OCI-LY1 (cell line): Measurements from ENCODE around the gene SLC49A3.
"Not testable (repeated sequence)": the region's sequence is repeated elsewhere in the genome, so short reads cannot be mapped to it uniquely, and the experiment has no call there.

Source experiments
- H2AFZ ChIP-seq: fragments of 200-600 bp; sonication (generic), shearing (Covaris generic); 2 replicates; pipeline ENCODE4 v1.6.0; 2014; ENCODE audit warnings: antibody characterized with exemption, mild to moderate bottlenecking, low read length
- H3F3A ChIP-seq: fragments of 200-600 bp; sonication (generic), shearing (Covaris generic); 2 replicates; pipeline ENCODE4 v1.6.0; 2014; ENCODE audit warnings: mild to moderate bottlenecking, antibody characterized with exemption, low read length, moderate library complexity; ENCODE audit not compliant: insufficient read depth
- H3K27ac ChIP-seq: fragments of 200-600 bp; sonication (generic); 2 replicates; pipeline ENCODE4 v1.5.1; 2014; ENCODE audit warnings: low read length, mixed run types, mild to moderate bottlenecking, low read depth; ENCODE audit not compliant: poor library complexity, severe bottlenecking
- H3K27me3 ChIP-seq: fragments of 200-600 bp; sonication (generic); 2 replicates; pipeline ENCODE4 v1.6.0; 2014; ENCODE audit warnings: antibody characterized with exemption, mild to moderate bottlenecking, low read length, moderate library complexity; ENCODE audit not compliant: insufficient read depth
- H3K36me3 ChIP-seq: fragments of 200-600 bp; sonication (generic); 2 replicates; pipeline ENCODE4 v1.6.1; 2014; ENCODE audit warnings: mild to moderate bottlenecking, antibody characterized with exemption, low read length, moderate library complexity, mixed read lengths; ENCODE audit not compliant: insufficient read depth
- H3K4me1 ChIP-seq: fragments of 200-600 bp; sonication (generic); 2 replicates; pipeline ENCODE4 v1.5.1; 2014; ENCODE audit warnings: mild to moderate bottlenecking, low read length, moderate library complexity; ENCODE audit not compliant: insufficient read depth, severe bottlenecking
- H3K4me2 ChIP-seq: fragments of 200-600 bp; sonication (generic), shearing (Covaris generic); 2 replicates; pipeline ENCODE4 v1.6.1; 2014; ENCODE audit warnings: low read length
- H3K4me3 ChIP-seq: fragments of 200-600 bp; sonication (generic); 2 replicates; pipeline ENCODE4 v1.5.1; 2014; ENCODE audit warnings: low read length, low read depth, mild to moderate bottlenecking, mixed read lengths; ENCODE audit not compliant: poor library complexity, severe bottlenecking
- H3K79me2 ChIP-seq: fragments of 200-600 bp; shearing (Covaris generic); 2 replicates; pipeline ENCODE4 v1.6.1; 2016; ENCODE audit warnings: mixed run types, low read length, mixed read lengths; ENCODE audit not compliant: insufficient read depth
- H3K9ac ChIP-seq: fragments of 200-600 bp; sonication (generic), shearing (Covaris generic); 2 replicates; pipeline ENCODE4 v1.6.1; 2014; ENCODE audit warnings: mild to moderate bottlenecking, low read length, mixed read lengths
- H3K9me2 ChIP-seq: fragments of 200-600 bp; sonication (generic), shearing (Covaris generic); 2 replicates; pipeline ENCODE4 v1.6.1; 2014; ENCODE audit warnings: low read depth, mild to moderate bottlenecking, low read length, mixed read lengths
- H3K9me3 ChIP-seq: fragments of 200-600 bp; shearing (Covaris generic); 2 replicates; pipeline ENCODE4 v1.6.1; 2014; ENCODE audit warnings: low read length, mixed read lengths
- H4K20me1 ChIP-seq: fragments of 200-600 bp; sonication (generic), shearing (Covaris generic); 2 replicates; pipeline ENCODE4 v1.6.0; 2016; ENCODE audit warnings: mild to moderate bottlenecking, low read length; ENCODE audit not compliant: insufficient read depth
- EZH2 ChIP-seq: fragments of 200-600 bp; sonication (generic), shearing (Covaris generic); IDR thresholded peaks from 2 replicates; pipeline ENCODE4 v1.8.0; 2017; ENCODE audit warnings: borderline replicate concordance, mixed run types, mild to moderate bottlenecking, antibody characterized with exemption, low read length, moderate library complexity, mixed read lengths
- TF ChIP-seq, protein P1 (sequence below): fragments of 200-600 bp; sonication (generic), shearing (Covaris generic); IDR thresholded peaks from 2 replicates; pipeline ENCODE4 v1.5.1; 2017; ENCODE audit warnings: mild to moderate bottlenecking, antibody characterized with exemption, low read length, moderate library complexity, mixed read lengths

The SLC49A3 gene

DNA sequence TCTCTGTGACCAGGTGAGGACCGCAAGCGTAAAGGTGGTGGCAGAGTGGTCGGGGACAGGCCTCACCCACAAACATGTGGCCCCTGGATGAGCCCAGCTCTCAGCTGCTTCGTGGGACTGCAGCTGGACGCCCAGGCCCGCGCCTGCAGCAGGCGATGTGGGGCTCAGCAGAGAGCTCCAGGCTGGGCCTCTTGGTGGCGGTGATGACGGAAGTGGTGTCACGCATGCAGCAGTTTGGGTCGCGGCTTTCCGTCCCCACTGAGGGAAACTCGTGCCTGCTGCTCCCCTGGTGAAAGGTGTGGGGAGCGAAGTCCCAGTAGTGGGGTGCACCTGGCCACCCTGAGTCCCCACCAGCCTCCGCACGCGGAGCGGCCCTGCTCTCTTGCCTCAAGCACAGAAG, 43.5 kb upstream of the SLC49A3 start:
- Histone ChIP-seq H3K4me1 (no peaks in the 10 kb centered on the region), H2AFZ (no peak overlapping the region), H3K9me2 (no peaks in the 10 kb centered on the region), H3K9ac (no peak overlapping the region), H3K4me2 (no peak overlapping the region), H3K27me3 (no peaks in the 10 kb centered on the region), H3K27ac (no peak overlapping the region), H3K9me3 (no peaks in the 10 kb centered on the region), H4K20me1 (no peaks in the 10 kb centered on the region), H3F3A (no peaks in the 10 kb centered on the region), H3K4me3 (no peak overlapping the region), H3K36me3 (peaks cover 33% of the 10 kb centered on the region), H3K79me2 (no peaks in the 10 kb centered on the region)
- TF ChIP-seq, protein P1, sequence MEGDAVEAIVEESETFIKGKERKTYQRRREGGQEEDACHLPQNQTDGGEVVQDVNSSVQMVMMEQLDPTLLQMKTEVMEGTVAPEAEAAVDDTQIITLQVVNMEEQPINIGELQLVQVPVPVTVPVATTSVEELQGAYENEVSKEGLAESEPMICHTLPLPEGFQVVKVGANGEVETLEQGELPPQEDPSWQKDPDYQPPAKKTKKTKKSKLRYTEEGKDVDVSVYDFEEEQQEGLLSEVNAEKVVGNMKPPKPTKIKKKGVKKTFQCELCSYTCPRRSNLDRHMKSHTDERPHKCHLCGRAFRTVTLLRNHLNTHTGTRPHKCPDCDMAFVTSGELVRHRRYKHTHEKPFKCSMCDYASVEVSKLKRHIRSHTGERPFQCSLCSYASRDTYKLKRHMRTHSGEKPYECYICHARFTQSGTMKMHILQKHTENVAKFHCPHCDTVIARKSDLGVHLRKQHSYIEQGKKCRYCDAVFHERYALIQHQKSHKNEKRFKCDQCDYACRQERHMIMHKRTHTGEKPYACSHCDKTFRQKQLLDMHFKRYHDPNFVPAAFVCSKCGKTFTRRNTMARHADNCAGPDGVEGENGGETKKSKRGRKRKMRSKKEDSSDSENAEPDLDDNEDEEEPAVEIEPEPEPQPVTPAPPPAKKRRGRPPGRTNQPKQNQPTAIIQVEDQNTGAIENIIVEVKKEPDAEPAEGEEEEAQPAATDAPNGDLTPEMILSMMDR: no peak
- TF ChIP-seq EZH2: no peak

GRCh38 chr4:731954-732353, 43.0 kb upstream of the SLC49A3 start:
- H3K27ac ChIP-seq, H3K4me1 ChIP-seq, H3K27me3 ChIP-seq, H3K9ac ChIP-seq, H3K4me2 ChIP-seq, H3K9me2 ChIP-seq, H4K20me1 ChIP-seq, H3F3A ChIP-seq, H2AFZ ChIP-seq, H3K9me3 ChIP-seq, H3K4me3 ChIP-seq, H3K79me2 ChIP-seq: not testable (repeated sequence)
- H3K36me3 ChIP-seq: peaks cover 31% of the 10 kb centered on the region

GRCh38 chr4:730946-731904, 42.3 kb upstream of the SLC49A3 start:
- not testable (repeated sequence) for H3K79me2 ChIP-seq, H3K4me1 ChIP-seq, H3K9me3 ChIP-seq, H3K9me2 ChIP-seq, H3K9ac ChIP-seq, H3K4me3 ChIP-seq, H3K27me3 ChIP-seq, H3K4me2 ChIP-seq, H3K27ac ChIP-seq, H4K20me1 ChIP-seq, H2AFZ ChIP-seq, H3F3A ChIP-seq
- peaks cover 31% of the 10 kb centered on the region for H3K36me3 ChIP-seq

DNA sequence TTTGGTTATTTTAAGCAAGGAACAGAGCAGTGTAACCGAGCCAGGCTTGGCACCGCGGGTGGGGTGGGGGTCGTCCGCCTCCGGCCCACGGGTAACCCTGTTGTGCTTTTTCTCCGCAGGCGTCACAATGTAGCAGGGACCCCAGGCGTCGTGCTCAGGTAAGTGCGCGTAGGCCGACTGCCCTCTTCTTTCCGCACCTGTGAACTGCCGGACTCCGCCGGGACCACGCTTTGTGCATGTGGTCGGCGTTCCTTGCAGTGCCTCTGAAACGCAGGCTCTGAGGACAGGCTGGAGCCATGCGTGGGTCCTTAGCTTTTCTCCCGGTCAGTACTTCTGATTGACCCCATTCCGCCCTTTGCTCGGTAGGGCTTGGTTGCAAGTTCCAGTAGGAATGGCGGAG, 41.6 kb upstream of the SLC49A3 start:
- no peak overlapping the region for H2AFZ ChIP-seq
- H3K9me3 ChIP-seq: no peaks in the 10 kb centered on the region
- H3K4me2 ChIP-seq: no peak overlapping the region
- no peak overlapping the region for H3K4me3 ChIP-seq
- peaks cover 31% of the 10 kb centered on the region for H3K36me3 ChIP-seq
- no peaks in the 10 kb centered on the region for H4K20me1 ChIP-seq
- no peaks in the 10 kb centered on the region for H3K27me3 ChIP-seq
- H3K9ac ChIP-seq: no peak overlapping the region
- no peaks in the 10 kb centered on the region for H3K9me2 ChIP-seq
- no peaks in the 10 kb centered on the region for H3K4me1 ChIP-seq
- no peak overlapping the region for H3K27ac ChIP-seq
- no peaks in the 10 kb centered on the region for H3K79me2 ChIP-seq
- no peaks in the 10 kb centered on the region for H3F3A ChIP-seq
- no peak for TF ChIP-seq EZH2
- TF ChIP-seq, protein P1: no peak
